ENCODE data around the gene RNFT1. TPM values are rescaled to one million over a fixed set of nuclear protein-coding genes. Genes with fewer than 3 reads are reported as not detected.
"Not testable (repeated sequence)": the region's sequence is repeated elsewhere in the genome, so short reads cannot be mapped to it uniquely, and the experiment has no call there.

RNFT1 gene
- total and polyA plus RNA-seq, 2 donors, result 9.9 to 32.1 TPM

- 84% methylated on average over 3 of the region's 3 CpGs for WGBS
- no peak for DNase-seq (ENCODE audit: extremely low spot score)
- Histone ChIP-seq H3K4me3 (ENCODE audit: low read depth, low read length) (no peak overlapping the region), H3K4me1 (ENCODE audit: insufficient read depth) (no peaks in the 10 kb centered on the region), H3K27ac (ENCODE audit: low read depth) (no peak overlapping the region), H3K36me3 (ENCODE audit: insufficient read depth) (no peaks in the 10 kb centered on the region)
These were observed 9.7 kb downstream of the RNFT1 start for GRCh38 chr17:59954856-59955255.

- DNase-seq (ENCODE audit: extremely low spot score), result no peak
- no peaks in the 10 kb centered on the region for H3K4me1 ChIP-seq (ENCODE audit: insufficient read depth)
- WGBS, result 86% methylated on average over 3 of the region's 3 CpGs
- H3K36me3 ChIP-seq (ENCODE audit: insufficient read depth), result no peaks in the 10 kb centered on the region
- no peak overlapping the region for H3K27ac ChIP-seq (ENCODE audit: low read depth)
- H3K4me3 ChIP-seq (ENCODE audit: low read depth, low read length), result no peak overlapping the region
These were observed 14.5 kb downstream of the RNFT1 start for GRCh38 chr17:59950049-59950448.

GRCh38 chr17:59947310-59947709 is 17.2 kb downstream of the RNFT1 start:
- 80% methylated on average over 4 of the region's 4 CpGs for WGBS
- not testable (repeated sequence) for H3K27ac ChIP-seq (ENCODE audit: low read depth); H3K36me3 ChIP-seq (ENCODE audit: insufficient read depth); H3K4me3 ChIP-seq (ENCODE audit: low read depth, low read length); DNase-seq (ENCODE audit: extremely low spot score); H3K4me1 ChIP-seq (ENCODE audit: insufficient read depth)

GRCh38 chr17:59946433-59946832 is 18.1 kb downstream of the RNFT1 start:
- not testable (repeated sequence) for H3K4me3 ChIP-seq (ENCODE audit: low read depth, low read length); DNase-seq (ENCODE audit: extremely low spot score); H3K36me3 ChIP-seq (ENCODE audit: insufficient read depth); H3K4me1 ChIP-seq (ENCODE audit: insufficient read depth); H3K27ac ChIP-seq (ENCODE audit: low read depth)
- 89% methylated on average over 7 of the region's 7 CpGs for WGBS

GRCh38 chr17:59941131-59941530 is 23.4 kb downstream of the RNFT1 start:
- DNase-seq (ENCODE audit: extremely low spot score), result no peak
- H3K36me3 ChIP-seq (ENCODE audit: insufficient read depth), result peaks cover 2% of the 10 kb centered on the region
- H3K4me1 ChIP-seq (ENCODE audit: insufficient read depth), result no peaks in the 10 kb centered on the region
- H3K4me3 ChIP-seq (ENCODE audit: low read depth, low read length), result no peak overlapping the region
- no peak overlapping the region for H3K27ac ChIP-seq (ENCODE audit: low read depth)
- WGBS, result 86% methylated on average over 1 of the region's 1 CpG

- 80% methylated on average over 3 of the region's 3 CpGs for WGBS
- H3K36me3 ChIP-seq (ENCODE audit: insufficient read depth); H3K27ac ChIP-seq (ENCODE audit: low read depth); H3K4me3 ChIP-seq (ENCODE audit: low read depth, low read length); DNase-seq (ENCODE audit: extremely low spot score); H3K4me1 ChIP-seq (ENCODE audit: insufficient read depth): not testable (repeated sequence)
These were observed 23.8 kb downstream of the RNFT1 start for GRCh38 chr17:59940697-59941096.

- H3K36me3 ChIP-seq (ENCODE audit: insufficient read depth); H3K4me1 ChIP-seq (ENCODE audit: insufficient read depth): not testable (repeated sequence)
- WGBS, result 97% methylated on average over 1 of the region's 1 CpG
These were observed 31.2 kb downstream of the RNFT1 start for GRCh38 chr17:59933317-59933716.

GRCh38 chr17:59930768-59931167 is 33.8 kb downstream of the RNFT1 start:
- not testable (repeated sequence) for H3K4me1 ChIP-seq (ENCODE audit: insufficient read depth); DNase-seq (ENCODE audit: extremely low spot score); H3K4me3 ChIP-seq (ENCODE audit: low read depth, low read length); H3K36me3 ChIP-seq (ENCODE audit: insufficient read depth); H3K27ac ChIP-seq (ENCODE audit: low read depth)
- WGBS, result 42% methylated on average over 3 of the region's 3 CpGs

More at GRCh38 chr17:59933317-59933716, 31.2 kb downstream of the RNFT1 start:
- not testable (repeated sequence) for H3K27ac ChIP-seq (ENCODE audit: low read depth); H3K4me3 ChIP-seq (ENCODE audit: low read depth, low read length); DNase-seq (ENCODE audit: extremely low spot score)

GRCh38 chr17:59930121-59930520 is 34.4 kb downstream of the RNFT1 start:
- DNase-seq (ENCODE audit: extremely low spot score); H3K4me3 ChIP-seq (ENCODE audit: low read depth, low read length); H3K4me1 ChIP-seq (ENCODE audit: insufficient read depth); H3K36me3 ChIP-seq (ENCODE audit: insufficient read depth); H3K27ac ChIP-seq (ENCODE audit: low read depth): not testable (repeated sequence)
- WGBS, result 95% methylated on average over 2 of the region's 2 CpGs

- DNase-seq (ENCODE audit: extremely low spot score); H3K4me3 ChIP-seq (ENCODE audit: low read depth, low read length); H3K4me1 ChIP-seq (ENCODE audit: insufficient read depth); H3K36me3 ChIP-seq (ENCODE audit: insufficient read depth); H3K27ac ChIP-seq (ENCODE audit: low read depth): not testable (repeated sequence)
- 96% methylated on average over 5 of the region's 5 CpGs for WGBS
These were observed 43.9 kb downstream of the RNFT1 start for GRCh38 chr17:59920637-59921036.

GRCh38 chr17:59916446-59916845 is 48.1 kb downstream of the RNFT1 start:
- no peak overlapping the region for H3K27ac ChIP-seq (ENCODE audit: low read depth)
- H3K36me3 ChIP-seq (ENCODE audit: insufficient read depth), result peaks cover 3% of the 10 kb centered on the region
- H3K4me3 ChIP-seq (ENCODE audit: low read depth, low read length), result no peak overlapping the region
- no peak for DNase-seq (ENCODE audit: extremely low spot score)
- no peaks in the 10 kb centered on the region for H3K4me1 ChIP-seq (ENCODE audit: insufficient read depth)

- no peak overlapping the region for H3K4me3 ChIP-seq (ENCODE audit: low read depth, low read length)
- H3K4me1 ChIP-seq (ENCODE audit: insufficient read depth), result no peaks in the 10 kb centered on the region
- H3K27ac ChIP-seq (ENCODE audit: low read depth), result no peak overlapping the region
- DNase-seq (ENCODE audit: extremely low spot score), result no peak
- peaks cover 2% of the 10 kb centered on the region for H3K36me3 ChIP-seq (ENCODE audit: insufficient read depth)
- 57% methylated on average over 1 of the region's 1 CpG for WGBS
These were observed 50.2 kb downstream of the RNFT1 start for GRCh38 chr17:59914274-59914854.

- no peaks in the 10 kb centered on the region for H3K36me3 ChIP-seq (ENCODE audit: insufficient read depth)
- no peak for DNase-seq (ENCODE audit: extremely low spot score)
- WGBS, result 89% methylated on average over 3 of the region's 3 CpGs
- no peak overlapping the region for H3K27ac ChIP-seq (ENCODE audit: low read depth)
- H3K4me1 ChIP-seq (ENCODE audit: insufficient read depth), result no peaks in the 10 kb centered on the region
- no peak overlapping the region for H3K4me3 ChIP-seq (ENCODE audit: low read depth, low read length)
These were observed 57.1 kb downstream of the RNFT1 start for GRCh38 chr17:59907467-59907866.

- Histone ChIP-seq H3K36me3 (ENCODE audit: insufficient read depth) (no peaks in the 10 kb centered on the region), H3K4me1 (ENCODE audit: insufficient read depth) (no peaks in the 10 kb centered on the region), H3K4me3 (ENCODE audit: low read depth, low read length) (no peak overlapping the region), H3K27ac (ENCODE audit: low read depth) (no peak overlapping the region)
- WGBS, result 86% methylated on average over 2 of the region's 2 CpGs
- no peak for DNase-seq (ENCODE audit: extremely low spot score)
These were observed 61.1 kb downstream of the RNFT1 start for GRCh38 chr17:59903455-59903854.

All from urinary bladder (tissue), 4 donors.